ENCODE measurements around the gene PKM.

PKM gene

DNA sequence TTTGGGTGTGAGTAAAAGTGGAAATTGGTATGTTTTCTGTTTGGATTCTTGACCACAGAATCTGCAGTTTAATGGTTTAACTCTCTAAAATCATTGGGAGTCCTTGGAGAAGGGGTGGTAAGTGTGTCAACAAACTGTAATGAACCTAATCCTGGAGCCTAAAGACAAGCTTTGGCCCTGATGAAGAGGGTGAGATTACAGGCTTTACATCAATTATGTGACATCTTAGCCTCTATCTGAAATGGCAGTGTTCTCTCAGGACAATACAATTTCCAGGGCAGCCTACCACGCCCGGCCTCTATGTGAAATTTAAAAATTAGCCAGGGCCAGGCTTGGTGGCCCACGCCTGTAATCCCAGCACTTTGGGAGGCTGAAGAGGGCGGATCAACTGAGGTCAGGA, 4.3 kb upstream of the PKM start:
- no peak for DNase-seq (ENCODE audit: low read depth, low spot score)

DNA sequence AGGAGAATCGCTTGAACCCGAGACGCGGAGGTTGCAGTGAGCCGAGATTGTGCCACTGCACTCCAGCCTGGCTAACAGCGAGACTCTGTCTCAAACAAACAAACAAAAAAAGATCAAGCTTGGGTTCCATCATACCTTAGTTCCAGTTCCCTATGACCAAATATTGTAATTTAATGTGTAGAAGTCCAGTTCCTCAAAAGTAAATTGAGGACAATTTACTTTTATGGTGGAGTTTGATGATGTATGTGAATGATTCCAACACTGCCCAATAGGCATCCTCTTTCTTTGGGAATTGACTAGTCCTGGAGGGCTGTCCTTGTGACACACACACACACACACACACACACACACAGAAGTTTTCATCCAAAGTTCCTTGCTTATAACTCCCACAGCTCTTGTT, 2.8 kb upstream of the PKM start:
- no peak for DNase-seq (ENCODE audit: low read depth, low spot score)

DNA sequence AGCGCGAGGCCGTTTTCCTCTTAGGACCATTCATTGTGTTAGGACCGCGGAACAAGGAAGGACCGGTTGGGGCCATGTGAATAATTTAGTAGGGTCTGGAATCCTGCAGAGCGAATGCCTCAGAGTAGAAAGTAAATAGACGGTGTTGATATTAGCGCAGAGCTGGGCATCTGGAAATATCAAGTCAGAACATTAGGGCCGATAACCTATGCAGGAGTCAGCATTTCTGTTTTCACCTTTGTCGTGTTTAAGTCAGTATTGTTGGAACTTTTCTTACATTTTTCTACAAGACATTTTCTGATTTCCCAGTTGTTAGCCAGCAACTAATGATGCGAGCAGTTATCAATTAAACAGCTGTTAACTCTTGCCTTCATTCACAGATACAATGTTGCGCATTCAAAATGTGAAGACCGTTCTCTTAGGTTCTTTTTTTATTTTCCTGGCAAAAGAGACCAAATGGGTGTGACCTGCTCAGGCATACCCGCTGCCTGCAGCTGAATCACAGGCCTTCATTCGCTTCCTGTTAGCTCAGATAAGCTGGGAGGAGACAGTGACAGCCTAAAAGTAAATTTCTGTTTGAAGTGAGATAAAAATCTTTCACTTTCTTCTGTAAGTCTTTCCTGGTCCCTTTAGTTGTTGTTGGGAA, 966 bp upstream of the PKM start:
- DNase-seq (ENCODE audit: low read depth, low spot score): no peak

DNA sequence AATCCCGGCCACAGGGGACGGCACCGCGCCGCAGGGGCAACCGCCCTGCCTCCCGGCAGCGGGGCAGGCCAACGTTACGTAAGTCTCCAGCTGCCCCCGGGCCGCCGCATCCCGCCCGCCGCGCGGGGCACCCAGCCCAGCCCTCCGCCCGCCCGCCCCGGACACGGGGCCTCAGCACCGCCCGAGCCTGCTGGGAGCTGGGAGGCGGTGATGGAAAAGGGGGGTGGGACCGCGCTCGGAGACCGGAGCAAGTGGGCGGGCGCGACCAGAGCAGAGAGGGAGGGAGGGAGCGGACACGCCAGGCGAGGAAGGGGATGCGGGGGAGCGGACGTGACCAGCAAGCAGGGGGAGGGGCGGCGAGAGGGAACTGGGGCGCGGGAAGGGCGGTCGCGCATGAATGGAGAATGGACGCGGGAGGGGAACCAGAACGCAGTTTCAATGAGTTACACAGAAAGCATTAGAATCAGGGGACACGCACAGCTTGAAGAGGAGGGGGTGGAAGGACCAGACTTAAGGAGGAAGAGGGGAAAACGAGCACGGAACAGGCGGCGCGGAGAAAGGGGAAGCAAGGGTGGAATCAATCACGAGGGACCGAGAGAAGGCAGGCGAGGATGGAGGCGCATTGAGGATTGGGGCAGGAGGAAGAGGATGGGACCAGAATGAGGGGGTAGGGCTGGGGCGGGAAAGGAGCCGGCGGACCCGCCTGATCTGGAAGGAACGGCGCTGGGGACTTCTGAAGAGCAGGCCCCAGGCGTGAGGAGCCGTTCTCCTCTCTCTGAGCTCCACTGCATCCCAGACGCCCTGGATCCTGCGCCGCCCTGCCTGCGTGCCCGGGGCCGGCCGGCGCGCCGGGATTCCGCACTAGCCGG, 559 bp downstream of the PKM start:
- DNase-seq (ENCODE audit: low read depth, low spot score): no peak

DNA sequence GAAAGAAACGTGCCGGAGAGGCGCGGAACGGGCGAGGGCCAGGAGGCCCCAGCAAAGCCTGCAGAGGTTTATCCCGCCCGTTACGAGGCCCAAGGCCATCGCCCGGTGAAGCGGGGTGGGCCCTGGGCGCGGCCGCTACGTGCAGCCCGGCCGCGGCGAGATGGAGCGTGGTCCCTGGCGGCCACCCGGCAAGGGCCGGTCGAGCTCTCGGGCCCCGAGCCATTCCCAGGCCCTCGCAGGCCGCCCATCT, 1.1 kb downstream of the PKM start:
- no peak for DNase-seq (ENCODE audit: low read depth, low spot score)

DNA sequence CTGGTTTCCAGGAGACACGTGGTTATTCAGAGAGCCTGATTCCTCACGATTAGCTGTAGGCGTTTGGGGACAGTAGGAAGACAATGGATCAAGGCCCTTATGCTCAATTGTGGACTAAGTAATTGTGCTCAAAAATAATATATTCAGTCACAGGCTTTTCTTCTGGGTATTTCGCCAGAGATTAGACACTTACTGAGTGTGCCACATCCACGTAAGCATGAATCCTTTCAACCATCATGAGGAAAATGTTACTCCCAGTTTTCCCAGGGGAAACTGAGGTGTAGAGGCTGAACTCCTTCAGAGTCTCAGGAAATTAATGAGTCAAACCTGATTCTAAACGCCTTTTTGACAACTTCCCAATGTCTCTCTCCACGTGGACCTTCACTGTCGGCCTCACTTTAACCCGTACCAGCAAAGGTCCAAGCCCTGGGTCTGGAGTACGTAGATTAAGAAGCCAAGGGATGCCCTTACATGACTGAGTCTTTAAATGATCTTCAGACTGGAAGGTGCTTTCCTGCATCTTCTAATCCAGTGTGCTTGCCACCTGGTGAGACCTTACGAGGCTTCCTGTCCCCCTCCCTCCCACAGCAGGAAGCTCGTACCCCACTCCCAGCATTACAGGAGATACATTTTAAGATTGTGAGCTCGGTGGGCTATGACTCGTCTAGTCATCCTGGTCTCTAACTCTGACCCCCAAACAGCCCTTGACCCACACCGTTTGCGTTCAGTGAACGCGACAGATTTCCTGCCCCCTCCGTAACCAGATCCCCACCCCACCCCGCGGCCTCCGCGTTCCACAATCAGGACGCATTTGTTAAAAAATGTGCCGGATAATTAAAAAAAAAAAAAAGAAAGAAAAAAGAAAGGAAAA, 1.7 kb downstream of the PKM start:
- no peak for DNase-seq (ENCODE audit: low read depth, low spot score)

DNA sequence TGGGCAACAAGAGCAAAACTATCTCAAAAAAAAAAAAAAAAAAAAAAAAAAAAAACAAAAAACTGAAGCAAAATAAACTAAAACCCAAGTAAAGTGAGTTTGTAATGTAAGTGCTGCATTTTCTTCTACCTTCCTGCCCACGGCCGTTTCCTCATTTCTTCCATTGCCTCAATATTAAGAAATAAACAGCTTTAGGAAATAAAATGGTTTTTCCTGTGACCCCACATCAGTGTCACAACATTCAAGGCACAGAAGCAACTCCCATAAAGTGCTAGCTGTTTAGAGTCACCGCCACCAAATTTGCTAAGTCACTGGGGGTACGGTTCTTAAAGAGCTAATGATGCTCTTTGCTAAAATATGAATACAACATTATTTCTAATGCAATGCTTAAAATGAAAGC, 3.3 kb downstream of the PKM start:
- no peak for DNase-seq (ENCODE audit: low read depth, low spot score)

DNA sequence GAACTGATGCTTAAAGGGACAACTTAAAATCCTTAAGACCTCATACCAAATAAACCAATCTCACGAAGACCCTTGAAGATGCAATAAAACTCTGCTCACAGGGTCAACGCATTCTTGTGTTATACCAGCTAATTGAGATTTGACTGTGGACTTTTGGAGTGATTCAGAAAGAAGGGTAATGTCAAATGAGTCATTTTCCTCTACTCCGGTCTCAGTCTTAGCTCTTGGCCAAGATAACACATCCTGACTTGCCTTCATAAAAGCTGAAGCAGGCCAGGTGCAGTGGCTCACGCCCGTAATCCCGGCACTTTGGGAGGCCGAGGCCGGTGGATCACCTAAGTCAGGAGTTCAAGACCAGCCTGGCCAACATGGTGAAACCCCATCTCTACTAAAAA, 3.8 kb downstream of the PKM start:
- DNase-seq (ENCODE audit: low read depth, low spot score): no peak

DNA sequence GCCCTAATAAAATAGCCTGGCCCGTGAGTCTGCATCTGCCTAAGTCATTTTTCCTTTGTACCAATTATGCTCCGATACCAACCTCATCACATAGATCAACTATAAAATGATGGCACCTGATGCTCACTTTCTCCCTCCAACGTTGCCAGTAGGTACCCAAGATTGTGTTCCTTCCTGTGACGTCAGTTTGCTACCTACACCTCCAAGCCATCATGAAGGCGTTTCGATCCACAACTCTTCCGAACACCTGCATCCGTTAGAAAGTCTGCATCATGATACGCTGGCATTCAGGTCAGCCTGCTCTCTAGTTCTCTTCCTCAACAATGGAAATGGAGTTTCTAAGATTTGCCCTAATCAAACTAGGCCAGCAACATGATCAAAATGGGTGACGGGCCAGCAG, 7.7 kb downstream of the PKM start:
- DNase-seq (ENCODE audit: low read depth, low spot score): no peak

DNA sequence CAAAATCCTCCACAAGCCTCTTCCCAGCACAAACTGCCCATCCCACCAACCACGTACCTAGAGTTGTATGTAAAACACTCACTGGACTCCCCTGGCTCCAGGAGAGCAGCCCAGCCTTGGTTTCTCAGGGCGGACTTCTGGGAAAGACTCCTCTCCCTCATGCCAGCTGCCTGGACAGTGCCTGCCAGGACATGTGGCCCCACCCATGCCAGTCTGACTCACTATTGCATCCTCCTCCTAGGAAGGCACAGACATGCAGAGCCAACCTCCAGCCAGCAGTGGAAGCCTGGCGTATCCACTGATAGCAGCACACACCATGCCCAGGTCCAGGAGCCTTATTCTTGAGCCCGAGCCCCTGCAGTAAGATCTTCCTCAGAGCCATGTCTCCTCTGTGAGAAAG, 8.6 kb downstream of the PKM start:
- no peak for DNase-seq (ENCODE audit: low read depth, low spot score)

DNA sequence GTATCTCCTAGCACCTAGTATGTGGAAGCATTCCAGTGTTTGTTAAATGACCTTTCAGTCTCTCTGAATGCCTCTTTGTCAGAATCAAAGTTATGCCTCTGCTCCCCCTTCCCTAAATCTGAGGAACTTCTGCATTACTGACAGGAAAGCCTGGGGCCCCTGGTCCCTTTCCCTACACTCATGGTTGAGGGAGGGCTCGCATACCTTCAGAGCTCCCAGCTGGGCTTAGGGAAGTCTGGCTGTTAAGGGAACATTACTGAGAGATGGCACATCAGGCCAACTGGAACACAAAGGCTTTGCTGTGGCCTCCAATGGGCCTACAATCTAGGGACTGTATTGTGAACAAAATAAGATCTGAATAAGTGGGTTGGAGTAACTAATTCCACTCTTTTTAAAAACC, 10.3 kb downstream of the PKM start:
- no peak for DNase-seq (ENCODE audit: low read depth, low spot score)

DNA sequence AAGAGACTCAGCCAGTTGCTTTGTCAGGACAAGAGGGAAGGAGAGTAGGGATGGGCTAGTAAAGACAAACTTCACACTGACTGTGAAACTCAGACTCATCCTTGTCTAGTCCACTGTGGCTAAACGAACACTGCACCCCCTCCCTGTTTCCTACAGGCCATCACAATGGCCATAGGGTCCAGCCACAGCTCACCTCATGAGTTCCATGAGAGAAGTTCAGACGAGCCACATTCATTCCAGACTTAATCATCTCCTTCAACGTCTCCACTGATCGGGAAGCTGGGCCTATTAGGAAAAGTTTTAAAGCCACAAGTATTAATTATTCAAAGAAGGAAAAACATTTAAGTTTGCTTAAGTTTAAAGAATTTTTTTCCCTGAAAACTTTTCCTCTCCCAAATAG, 13.8 kb downstream of the PKM start:
- no peak for DNase-seq (ENCODE audit: low read depth, low spot score)

DNA sequence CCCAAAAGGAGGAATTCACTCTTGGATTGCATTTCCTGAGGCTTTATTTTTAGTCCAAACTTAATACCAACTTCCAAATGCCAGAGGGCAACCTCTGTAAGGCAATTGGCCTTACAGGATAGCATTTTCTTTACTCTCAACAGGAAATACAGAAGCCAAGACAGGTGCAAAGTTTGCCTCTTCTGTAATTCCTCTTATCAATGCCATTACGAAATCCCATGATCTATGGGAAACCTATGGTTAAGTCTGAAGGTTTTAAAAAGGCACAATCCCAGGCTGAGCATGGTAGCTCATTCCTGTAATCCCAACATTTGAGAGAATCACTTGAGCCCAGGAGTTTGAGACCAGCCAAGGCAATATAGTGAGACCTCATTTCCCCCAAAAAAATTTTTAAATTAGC, 14.9 kb downstream of the PKM start:
- no peak for DNase-seq (ENCODE audit: low read depth, low spot score)

DNA sequence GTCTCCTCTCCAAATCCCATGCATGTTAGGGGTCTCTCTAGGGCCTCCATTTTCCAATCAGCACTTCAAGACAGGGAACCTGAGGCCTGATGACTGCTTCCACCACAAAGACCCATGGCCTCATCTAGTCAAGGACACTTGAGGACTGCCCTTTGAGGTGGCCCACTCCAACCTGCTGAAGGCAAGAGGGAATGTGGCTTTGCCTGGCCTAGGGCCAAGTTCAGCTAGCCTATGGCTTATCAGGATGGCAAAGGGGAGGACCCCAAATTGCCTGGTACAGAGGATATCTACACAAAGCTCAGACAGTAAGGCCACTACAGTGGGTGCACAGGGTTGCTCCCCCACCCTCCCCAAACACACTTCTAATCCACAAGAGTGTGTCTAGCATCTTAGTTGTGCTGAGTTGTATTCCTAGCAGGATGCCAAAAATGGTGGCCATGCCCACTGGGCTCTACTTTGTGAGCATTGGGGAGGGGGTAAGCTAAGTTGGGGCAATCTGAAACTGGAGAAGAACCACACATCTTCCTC, 23.4 kb downstream of the PKM start:
- DNase-seq (ENCODE audit: low read depth, low spot score): no peak

DNA sequence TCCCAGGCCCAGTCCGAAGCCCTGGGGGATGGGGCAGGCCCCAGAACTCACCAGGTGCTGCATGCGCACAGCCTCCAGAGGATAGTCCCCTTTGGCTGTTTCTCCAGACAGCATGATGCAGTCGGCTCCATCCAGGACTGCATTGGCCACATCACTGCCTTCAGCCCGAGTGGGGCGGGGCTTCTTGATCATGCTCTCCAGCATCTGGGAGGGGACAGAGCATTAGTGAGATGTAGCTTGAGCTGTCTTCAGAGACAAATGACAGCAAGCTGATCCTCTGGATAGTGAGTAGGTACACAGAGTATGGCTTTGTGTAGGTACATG, 24.4 kb downstream of the PKM start:
- no peak for DNase-seq (ENCODE audit: low read depth, low spot score)

DNA sequence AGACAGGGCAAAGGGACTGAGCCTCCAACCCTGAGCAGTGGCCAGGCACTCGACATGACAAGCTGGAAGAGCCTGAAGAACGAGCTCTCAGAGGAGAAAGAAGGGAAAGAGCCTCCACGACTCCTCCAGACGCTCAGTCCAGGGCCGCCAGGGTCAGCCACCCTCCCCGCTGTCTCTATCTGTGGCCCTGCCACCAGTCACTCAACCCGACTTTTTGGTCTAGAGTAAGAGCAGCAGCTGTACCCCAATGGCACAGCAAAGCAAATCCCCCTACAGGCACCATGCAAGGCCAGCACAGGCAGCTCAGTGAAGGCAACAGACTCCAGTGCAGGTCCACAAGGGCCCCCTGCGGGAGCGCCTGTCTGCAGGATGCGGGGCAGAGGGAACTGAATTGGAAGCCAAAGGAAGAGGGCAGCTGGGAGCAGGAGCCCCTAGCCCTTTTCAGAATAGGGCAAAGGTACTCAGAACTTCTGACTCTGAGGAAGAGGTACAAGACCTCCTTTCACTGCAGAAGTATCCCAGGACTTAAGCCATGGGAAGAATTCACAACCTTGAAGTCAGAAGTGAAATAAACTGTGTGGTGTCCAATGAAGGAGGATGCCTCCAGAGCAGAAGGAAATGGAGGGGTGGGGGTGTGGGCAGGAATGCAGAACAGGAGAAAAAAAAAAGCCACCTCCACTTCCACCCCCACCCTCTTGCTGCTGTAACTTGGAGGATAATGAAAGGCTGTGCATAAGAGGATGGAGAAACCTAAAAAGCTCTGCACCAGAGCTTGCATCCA, 24.9 kb downstream of the PKM start:
- DNase-seq (ENCODE audit: low read depth, low spot score): no peak

DNA sequence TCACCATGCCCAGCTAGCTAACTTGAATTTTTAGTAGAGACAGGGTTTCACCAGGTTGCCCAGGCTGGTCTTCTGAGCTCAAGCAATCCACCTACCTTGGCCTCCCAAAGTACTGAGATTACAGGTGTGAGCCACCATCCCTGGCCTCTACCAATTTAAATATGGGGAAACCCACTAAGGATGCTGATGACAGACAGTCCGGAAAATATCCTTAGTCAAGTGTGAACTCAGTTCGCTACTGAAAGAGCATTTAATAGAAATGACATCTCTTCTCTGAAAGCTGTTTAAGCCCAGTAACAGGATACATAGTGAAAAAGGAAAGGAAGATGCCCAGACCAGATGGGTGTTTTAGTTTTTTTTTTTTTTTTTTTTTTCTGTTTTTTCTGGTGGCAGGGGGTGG, 25.7 kb downstream of the PKM start:
- no peak for DNase-seq (ENCODE audit: low read depth, low spot score)

DNA sequence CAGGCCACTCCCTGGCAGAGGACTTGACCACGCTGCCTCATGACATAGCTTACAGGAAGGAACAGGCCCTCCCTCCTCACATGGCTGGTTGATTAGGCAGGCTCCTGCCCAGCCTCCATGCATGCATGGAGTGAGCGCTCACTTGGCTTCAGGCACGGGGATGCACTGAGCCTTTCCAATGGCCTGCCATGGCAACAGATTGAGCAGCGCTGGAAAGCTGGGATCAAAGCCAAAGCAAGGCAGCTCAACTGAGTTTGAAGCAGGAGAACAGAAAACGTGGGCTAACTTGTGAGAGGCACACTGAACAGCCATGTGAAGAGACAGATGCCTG, 27.5 kb downstream of the PKM start:
- no peak for DNase-seq (ENCODE audit: low read depth, low spot score)

DNA sequence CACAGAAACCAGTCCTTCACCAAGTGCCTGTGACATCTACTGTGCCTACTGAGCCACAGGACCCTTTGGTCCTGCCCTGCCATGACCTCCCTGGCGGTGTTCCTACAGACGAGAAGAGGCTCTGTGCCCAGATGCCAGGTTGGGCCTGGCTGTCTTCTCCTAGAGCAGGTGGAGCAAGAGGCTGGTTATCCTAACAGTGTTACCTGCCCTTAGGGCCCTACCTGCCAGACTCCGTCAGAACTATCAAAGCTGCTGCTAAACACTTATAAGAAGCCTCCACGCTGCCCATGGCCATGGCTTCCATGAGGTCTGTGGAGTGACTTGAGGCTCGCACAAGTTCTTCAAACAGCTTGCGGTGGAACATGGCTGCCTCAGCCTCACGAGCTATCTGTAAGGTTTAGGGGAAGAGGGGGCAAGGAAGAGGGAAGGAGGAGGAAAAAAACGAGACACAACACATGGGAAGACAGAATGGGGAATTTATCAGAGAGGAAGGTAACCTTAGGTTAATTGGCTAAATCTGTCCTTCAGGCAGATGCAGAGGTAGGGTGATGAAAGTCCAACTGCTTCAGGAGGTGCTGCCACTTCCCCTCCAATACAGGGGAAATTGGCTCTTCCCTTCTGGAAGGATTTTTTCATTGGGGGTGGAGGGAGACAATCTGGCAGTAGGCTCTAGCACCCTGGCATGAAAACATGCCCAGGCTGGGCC, 28.0 kb downstream of the PKM start:
- DNase-seq (ENCODE audit: low read depth, low spot score): no peak

DNA sequence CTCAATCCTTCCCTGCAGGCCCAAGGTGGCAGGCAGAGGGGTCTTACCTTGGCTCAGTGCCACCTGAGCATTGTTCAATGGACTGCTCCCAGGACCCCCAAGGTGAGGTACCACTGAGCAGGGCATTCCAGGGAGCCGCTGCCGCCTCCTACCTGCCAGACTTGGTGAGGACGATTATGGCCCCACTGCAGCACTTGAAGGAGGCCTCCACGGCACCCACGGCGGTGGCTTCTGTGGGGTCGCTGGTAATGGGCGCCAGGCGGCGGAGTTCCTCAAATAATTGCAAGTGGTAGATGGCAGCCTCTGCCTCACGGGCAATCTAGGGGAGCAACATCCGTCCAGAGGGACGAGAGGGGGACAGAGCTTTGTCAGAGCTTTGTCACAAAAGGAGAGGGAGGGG, 28.7 kb downstream of the PKM start:
- DNase-seq (ENCODE audit: low read depth, low spot score): no peak

DNA sequence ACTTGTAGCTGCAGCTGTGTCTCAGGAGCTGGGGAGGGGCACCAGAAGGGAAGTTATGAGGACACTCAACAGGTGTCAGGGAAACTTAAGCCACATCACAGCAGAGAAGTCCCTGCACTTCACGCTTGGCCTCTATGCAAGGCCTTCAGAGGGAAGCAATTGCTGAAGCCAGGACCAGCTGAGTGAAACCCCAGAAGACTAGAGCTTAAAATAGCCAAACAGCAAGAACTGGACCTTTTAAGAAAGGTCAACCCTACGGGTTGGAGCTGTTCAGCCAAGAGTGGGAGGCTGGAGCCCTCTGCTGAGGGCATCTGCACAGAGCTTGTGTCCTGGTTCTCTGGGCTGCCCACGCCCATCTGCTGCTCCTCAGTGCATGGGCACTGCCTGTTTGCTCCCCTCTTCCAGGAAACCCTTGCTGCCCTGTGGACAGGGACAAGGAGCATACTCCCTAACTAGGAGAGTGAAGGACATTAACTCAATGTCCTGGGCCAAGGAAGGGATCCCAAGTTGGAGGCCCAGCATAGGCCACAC, 29.5 kb downstream of the PKM start:
- no peak for DNase-seq (ENCODE audit: low read depth, low spot score)
